PC-3 (cell line): Measurements from ENCODE around the gene MRM2.

ENCODE experiments used
- EZH2 ChIP-seq: fragments of 300-600 bp; sonication (generic); IDR thresholded peaks from one replicate; pipeline ENCODE4 v1.6.1; 2017; ENCODE audit warnings: antibody characterized with exemption, mild to moderate bottlenecking, low read length; ENCODE audit not compliant: unreplicated experiment
- EZH2phosphoT487 ChIP-seq: fragments of 300-600 bp; sonication (generic); IDR thresholded peaks from 2 replicates; pipeline ENCODE4 v1.6.1; 2018; ENCODE audit warnings: mild to moderate bottlenecking, antibody characterized with exemption, low read length, borderline replicate concordance
- TF ChIP-seq, protein P1 (sequence below): fragments of 300-600 bp; sonication (generic); conservative IDR thresholded peaks from 2 replicates; pipeline ENCODE4 v1.5.1; 2017; ENCODE audit warnings: antibody characterized with exemption, low read depth, mild to moderate bottlenecking, low read length

DNA sequence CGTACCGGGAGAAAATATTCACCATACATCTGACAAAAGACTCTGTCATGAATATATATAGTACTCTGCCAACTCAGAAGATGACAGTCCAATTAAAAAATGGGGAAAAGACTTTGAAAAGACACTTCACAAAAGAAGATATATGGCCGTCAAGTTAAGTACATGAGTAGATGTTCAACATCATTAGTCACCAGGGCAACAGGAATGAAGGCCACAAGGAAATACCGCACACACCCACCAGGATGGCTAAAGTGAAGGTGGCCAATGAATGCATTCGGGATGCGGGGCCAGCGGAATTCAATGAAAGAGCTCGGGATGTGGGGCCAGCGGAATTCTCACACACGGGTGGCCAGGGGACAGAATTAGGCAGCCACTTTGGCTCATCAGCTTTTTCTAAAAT lies 51.5 kb downstream of the MRM2 start:
- TF ChIP-seq EZH2phosphoT487, result no peak
- TF ChIP-seq, protein P1, sequence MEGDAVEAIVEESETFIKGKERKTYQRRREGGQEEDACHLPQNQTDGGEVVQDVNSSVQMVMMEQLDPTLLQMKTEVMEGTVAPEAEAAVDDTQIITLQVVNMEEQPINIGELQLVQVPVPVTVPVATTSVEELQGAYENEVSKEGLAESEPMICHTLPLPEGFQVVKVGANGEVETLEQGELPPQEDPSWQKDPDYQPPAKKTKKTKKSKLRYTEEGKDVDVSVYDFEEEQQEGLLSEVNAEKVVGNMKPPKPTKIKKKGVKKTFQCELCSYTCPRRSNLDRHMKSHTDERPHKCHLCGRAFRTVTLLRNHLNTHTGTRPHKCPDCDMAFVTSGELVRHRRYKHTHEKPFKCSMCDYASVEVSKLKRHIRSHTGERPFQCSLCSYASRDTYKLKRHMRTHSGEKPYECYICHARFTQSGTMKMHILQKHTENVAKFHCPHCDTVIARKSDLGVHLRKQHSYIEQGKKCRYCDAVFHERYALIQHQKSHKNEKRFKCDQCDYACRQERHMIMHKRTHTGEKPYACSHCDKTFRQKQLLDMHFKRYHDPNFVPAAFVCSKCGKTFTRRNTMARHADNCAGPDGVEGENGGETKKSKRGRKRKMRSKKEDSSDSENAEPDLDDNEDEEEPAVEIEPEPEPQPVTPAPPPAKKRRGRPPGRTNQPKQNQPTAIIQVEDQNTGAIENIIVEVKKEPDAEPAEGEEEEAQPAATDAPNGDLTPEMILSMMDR, result no peak
- no peak for TF ChIP-seq EZH2
